ENCODE data around the gene METTL3. TPM values are rescaled to one million over a fixed set of nuclear protein-coding genes. Genes with fewer than 3 reads are reported as not detected.

The METTL3 gene
- total RNA-seq, 1 experiment from 2014 or later, result 46.7 TPM

- no TSS peak for BruUV-seq (replicated peaks)
- H3K4me3 Mint-ChIP-seq (ENCODE audit: unreplicated experiment), result no peak overlapping the region
- CTCF ChIA-PET, result interaction anchor here (0.8 to 1.9 kb wide), 3 partner anchors 22 to 34 kb away, joined by 3 to 5 read pairs (median 4); no protein-coding TSS in a partner anchor
Measured at GRCh38 chr14:21523203-21523602, 12.1 kb upstream of the METTL3 start.

GRCh38 chr14:21521501-21521900 lies 10.4 kb upstream of the METTL3 start:
- no peak overlapping the region for H3K4me3 Mint-ChIP-seq (ENCODE audit: unreplicated experiment)
- no peaks in the 10 kb centered on the region for H3K9me3 Mint-ChIP-seq (ENCODE audit: unreplicated experiment)
- no peaks in the 10 kb centered on the region for H3K36me3 Mint-ChIP-seq (ENCODE audit: insufficient read depth, unreplicated experiment)
- H3K27ac Mint-ChIP-seq (ENCODE audit: low read depth, unreplicated experiment), result no peak overlapping the region
- no peaks in the 10 kb centered on the region for H3K4me1 Mint-ChIP-seq (ENCODE audit: insufficient read depth, unreplicated experiment)
- DNase-seq (ENCODE audit: unreplicated experiment), result peak; percentile 13
- ChIA-PET CTCF (interaction anchor here (1.5 to 1.9 kb wide), 2 partner anchors 23 to 228 kb away, joined by 4 to 5 read pairs; no protein-coding TSS in a partner anchor), POLR2A (no interaction called here)
- no peak for TF ChIP-seq CTCF (IDR thresholded peaks at IDR 0.05; ENCODE audit: unreplicated experiment)
- intact Hi-C loops (cut with micrococcal nuclease), result no loop called here
- no TSS peak for BruUV-seq (replicated peaks)
- peaks cover 34% of the 10 kb centered on the region for H3K27me3 Mint-ChIP-seq (ENCODE audit: insufficient read depth, unreplicated experiment)

More at GRCh38 chr14:21523203-21523602, 12.1 kb upstream of the METTL3 start:
- H3K36me3 Mint-ChIP-seq (ENCODE audit: insufficient read depth, unreplicated experiment), result no peaks in the 10 kb centered on the region
- H3K9me3 Mint-ChIP-seq (ENCODE audit: unreplicated experiment), result no peaks in the 10 kb centered on the region
- no peak for DNase-seq (ENCODE audit: unreplicated experiment)
- intact Hi-C loops (cut with micrococcal nuclease), result no loop called here
- peaks cover 31% of the 10 kb centered on the region for H3K27me3 Mint-ChIP-seq (ENCODE audit: insufficient read depth, unreplicated experiment)
- H3K27ac Mint-ChIP-seq (ENCODE audit: low read depth, unreplicated experiment), result no peak overlapping the region
- TF ChIP-seq CTCF (IDR thresholded peaks at IDR 0.05; ENCODE audit: unreplicated experiment), result no peak
- POLR2A ChIA-PET, result no interaction called here
- no peaks in the 10 kb centered on the region for H3K4me1 Mint-ChIP-seq (ENCODE audit: insufficient read depth, unreplicated experiment)

GRCh38 chr14:21520767-21521166 lies 9.6 kb upstream of the METTL3 start:
- H3K4me3 Mint-ChIP-seq (ENCODE audit: unreplicated experiment), result no peak overlapping the region
- no peaks in the 10 kb centered on the region for H3K9me3 Mint-ChIP-seq (ENCODE audit: unreplicated experiment)
- DNase-seq (ENCODE audit: unreplicated experiment), result no peak
- no peak for TF ChIP-seq CTCF (IDR thresholded peaks at IDR 0.05; ENCODE audit: unreplicated experiment)
- no peaks in the 10 kb centered on the region for H3K36me3 Mint-ChIP-seq (ENCODE audit: insufficient read depth, unreplicated experiment)
- no peaks in the 10 kb centered on the region for H3K4me1 Mint-ChIP-seq (ENCODE audit: insufficient read depth, unreplicated experiment)
- ChIA-PET POLR2A (no interaction called here), CTCF (no interaction called here)
- intact Hi-C loops (cut with micrococcal nuclease), result no loop called here
- no peak overlapping the region for H3K27ac Mint-ChIP-seq (ENCODE audit: low read depth, unreplicated experiment)
- no TSS peak for BruUV-seq (replicated peaks)
- H3K27me3 Mint-ChIP-seq (ENCODE audit: insufficient read depth, unreplicated experiment), result peaks cover 34% of the 10 kb centered on the region

GRCh38 chr14:21518725-21519124 lies 7.6 kb upstream of the METTL3 start:
- no peak for TF ChIP-seq CTCF (IDR thresholded peaks at IDR 0.05; ENCODE audit: unreplicated experiment)
- Mint-ChIP-seq H3K4me1 (ENCODE audit: insufficient read depth, unreplicated experiment) (no peaks in the 10 kb centered on the region), H3K27ac (ENCODE audit: low read depth, unreplicated experiment) (no peak overlapping the region), H3K9me3 (ENCODE audit: unreplicated experiment) (no peaks in the 10 kb centered on the region), H3K4me3 (ENCODE audit: unreplicated experiment) (no peak overlapping the region), H3K27me3 (ENCODE audit: insufficient read depth, unreplicated experiment) (peaks cover 34% of the 10 kb centered on the region), H3K36me3 (ENCODE audit: insufficient read depth, unreplicated experiment) (no peaks in the 10 kb centered on the region)
- ChIA-PET CTCF (interaction anchor here (0.7 kb wide), 1 partner anchor 23 kb away, joined by 3 read pairs; no protein-coding TSS in a partner anchor), POLR2A (no interaction called here)
- intact Hi-C loops (cut with micrococcal nuclease), result no loop called here
- no peak for DNase-seq (ENCODE audit: unreplicated experiment)
- no TSS peak for BruUV-seq (replicated peaks)

Data from MCF 10A (cell line).